DMS114 treated with DMSO at 0.1 percent for 48 hours (cell line): ENCODE measurements around the gene DNMBP.
"Not testable (repeated sequence)": the region's sequence is repeated elsewhere in the genome, so short reads cannot be mapped to it uniquely, and the experiment has no call there.

Source experiments
- DNase-seq: peaks from one replicate; lab custom pipeline; 2025; ENCODE audit not compliant: unreplicated experiment; lab: John Stamatoyannopoulos, UW

The DNMBP gene

DNA sequence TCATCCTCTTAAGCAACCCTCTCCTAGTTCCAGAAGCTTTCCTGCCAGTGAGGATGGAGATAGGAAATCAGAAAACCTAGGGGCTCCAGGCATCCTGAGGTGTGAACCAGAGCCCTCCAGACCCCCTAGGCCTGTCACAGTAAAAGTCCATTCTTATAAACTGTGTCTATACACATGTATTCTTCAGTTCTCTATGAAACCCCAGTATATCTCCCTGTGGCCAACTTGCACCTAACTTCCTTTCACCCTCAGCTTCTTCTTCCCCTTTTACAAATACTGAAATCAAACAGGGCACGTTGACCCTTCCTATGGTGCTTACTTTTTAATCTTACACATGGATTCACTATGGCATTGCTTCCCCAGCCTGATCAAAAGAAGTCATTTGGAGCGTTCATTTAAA is 168.9 kb downstream of the DNMBP start:
- not testable (repeated sequence) for DNase-seq

DNA sequence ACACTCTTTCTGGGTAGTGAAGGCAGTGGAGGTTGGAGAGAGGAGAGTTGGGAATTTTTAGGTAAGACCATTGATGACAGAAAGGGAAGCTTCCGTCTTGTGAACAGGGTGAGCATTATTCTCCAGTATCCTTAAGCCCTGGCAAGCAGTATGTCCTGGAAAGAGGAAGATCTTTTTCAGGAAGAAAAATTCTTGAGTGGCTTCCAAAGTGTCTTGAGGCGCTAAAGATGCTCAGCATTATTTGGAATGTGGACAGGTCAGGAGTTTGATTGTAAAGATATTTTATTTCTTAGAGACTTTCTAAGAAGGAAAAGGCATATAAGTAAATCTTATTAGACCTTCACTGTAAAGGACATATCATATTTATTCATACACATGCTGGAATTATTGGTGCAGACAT is 173.0 kb downstream of the DNMBP start:
- no peak for DNase-seq

DNA sequence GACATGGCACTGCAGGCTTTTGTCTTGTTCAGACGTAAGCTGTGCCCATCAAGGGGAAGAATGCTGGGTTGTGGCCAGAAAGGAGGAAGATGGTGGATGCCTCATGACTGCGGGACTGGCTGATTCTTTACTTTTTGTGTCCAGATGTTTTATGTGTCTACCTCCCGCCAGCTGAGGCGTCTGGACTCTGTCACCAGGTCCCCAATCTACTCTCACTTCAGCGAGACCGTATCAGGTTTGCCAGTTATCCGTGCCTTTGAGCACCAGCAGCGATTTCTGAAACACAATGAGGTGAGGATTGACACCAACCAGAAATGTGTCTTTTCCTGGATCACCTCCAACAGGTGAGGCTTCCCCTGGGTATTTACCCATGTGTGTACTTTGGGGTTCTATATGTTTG is 173.8 kb downstream of the DNMBP start:
- DNase-seq: no peak

DNA sequence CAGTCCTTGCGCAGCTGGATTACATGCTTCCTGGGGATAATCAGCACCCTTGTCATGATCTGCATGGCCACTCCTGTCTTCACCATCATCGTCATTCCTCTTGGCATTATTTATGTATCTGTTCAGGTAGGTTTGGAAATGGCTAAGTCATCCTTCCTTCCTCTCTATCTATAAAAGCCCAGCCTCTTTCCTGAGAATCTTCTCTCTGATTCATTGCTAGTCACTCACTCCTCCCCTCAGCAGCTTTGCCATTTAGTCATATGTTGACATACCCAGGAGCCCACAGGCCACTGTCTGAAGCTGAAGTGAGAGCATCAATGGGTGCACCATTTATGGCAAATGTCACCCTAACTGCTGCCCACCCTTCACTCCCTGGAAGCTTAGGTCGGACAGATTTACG is 175.3 kb downstream of the DNMBP start:
- DNase-seq: no peak

DNA sequence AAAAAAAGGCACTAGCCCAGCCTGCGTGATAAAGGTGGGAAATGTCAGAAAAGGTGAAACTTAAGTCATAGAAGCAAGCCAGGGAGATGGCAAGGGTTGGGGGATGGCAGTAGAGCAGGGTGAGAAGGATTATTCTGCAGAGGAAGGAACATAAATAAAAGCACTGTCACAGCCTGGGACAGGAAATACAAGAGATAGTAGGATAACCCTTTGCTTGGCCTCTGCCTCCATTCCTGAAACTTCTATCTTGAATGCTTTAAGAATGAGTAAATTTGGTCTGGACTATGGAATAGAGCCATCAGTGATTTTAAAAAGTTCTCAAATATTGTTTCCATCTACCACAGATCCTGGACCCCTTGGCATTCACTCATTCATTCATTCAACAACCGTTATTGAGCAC is 177.3 kb downstream of the DNMBP start:
- no peak for DNase-seq

DNA sequence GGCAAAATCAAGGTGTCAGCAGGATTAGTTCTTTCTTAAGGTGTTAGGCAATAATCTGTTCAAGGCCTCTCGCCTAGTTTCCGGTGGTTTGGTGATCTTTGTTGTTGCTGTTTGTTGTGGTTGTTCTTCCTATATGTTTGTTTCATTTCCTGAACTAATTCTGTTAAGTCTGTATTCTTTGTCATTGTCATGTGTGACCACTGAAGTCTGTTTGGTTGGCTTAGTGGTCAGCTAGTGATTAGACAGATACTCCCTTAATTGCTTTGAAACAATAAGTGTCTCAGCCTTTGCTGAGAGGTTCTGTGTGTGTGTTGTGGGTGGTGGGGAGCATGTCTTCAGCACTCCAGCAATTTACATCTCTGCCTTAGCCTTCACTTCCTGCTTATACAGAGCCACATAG is 181.3 kb downstream of the DNMBP start:
- DNase-seq: no peak

DNA sequence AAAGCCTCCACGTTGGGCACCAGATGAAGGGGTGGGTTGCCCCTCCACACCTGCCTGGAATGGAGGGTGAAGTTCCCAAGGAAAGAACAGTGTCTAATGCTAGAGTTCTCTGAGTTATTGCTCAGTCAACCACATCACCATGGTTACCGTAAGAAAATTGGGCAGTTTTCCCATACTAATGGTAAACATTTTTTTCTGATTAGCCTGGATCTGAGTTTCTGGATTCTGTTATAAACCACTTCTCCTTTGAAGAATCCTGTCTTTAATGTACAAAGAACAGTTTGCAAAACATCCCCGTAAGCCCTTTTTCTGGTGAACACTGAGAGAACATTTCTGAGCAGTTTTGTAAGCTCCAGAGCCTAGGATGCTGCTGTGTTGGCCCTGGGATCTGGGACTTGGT is 181.8 kb downstream of the DNMBP start:
- no peak for DNase-seq
